Measurements from ENCODE around the gene CNTN2.

CNTN2 gene

GRCh38 chr1:204997591-204998355, 45.2 kb upstream of the CNTN2 start:
- no peak for TF ChIP-seq REST (IDR thresholded peaks at IDR 0.05; ENCODE audit: insufficient read depth in 1 of 2, low read depth in 2 of 2, low read length in 2 of 2)
- TF ChIP-seq POLR2AphosphoS5 (IDR thresholded peaks at IDR 0.05; ENCODE audit: low read depth, low read length), result no peak
- no peak for TF ChIP-seq TAF1 (IDR thresholded peaks at IDR 0.05; ENCODE audit: borderline replicate concordance, insufficient read depth, low read length)
- no peak for TF ChIP-seq FOXP2 (optimal IDR thresholded peaks at IDR 0.05; ENCODE audit: borderline replicate concordance, extremely low read depth, extremely low read length, insufficient read depth)
- no peak for TF ChIP-seq SIN3A (IDR thresholded peaks at IDR 0.05; ENCODE audit: borderline replicate concordance, insufficient read depth, low read length)

- no peak for TF ChIP-seq SIN3A (IDR thresholded peaks at IDR 0.05; ENCODE audit: borderline replicate concordance, insufficient read depth, low read length)
- no peak for TF ChIP-seq POLR2AphosphoS5 (IDR thresholded peaks at IDR 0.05; ENCODE audit: low read depth, low read length)
- no peak for TF ChIP-seq FOXP2 (optimal IDR thresholded peaks at IDR 0.05; ENCODE audit: borderline replicate concordance, extremely low read depth, extremely low read length, insufficient read depth)
- no peak for TF ChIP-seq TAF1 (IDR thresholded peaks at IDR 0.05; ENCODE audit: borderline replicate concordance, insufficient read depth, low read length)
- no peak for TF ChIP-seq REST (IDR thresholded peaks at IDR 0.05; ENCODE audit: insufficient read depth in 1 of 2, low read depth in 2 of 2, low read length in 2 of 2)
Measured at GRCh38 chr1:205001162-205001561, 41.9 kb upstream of the CNTN2 start.

DNA sequence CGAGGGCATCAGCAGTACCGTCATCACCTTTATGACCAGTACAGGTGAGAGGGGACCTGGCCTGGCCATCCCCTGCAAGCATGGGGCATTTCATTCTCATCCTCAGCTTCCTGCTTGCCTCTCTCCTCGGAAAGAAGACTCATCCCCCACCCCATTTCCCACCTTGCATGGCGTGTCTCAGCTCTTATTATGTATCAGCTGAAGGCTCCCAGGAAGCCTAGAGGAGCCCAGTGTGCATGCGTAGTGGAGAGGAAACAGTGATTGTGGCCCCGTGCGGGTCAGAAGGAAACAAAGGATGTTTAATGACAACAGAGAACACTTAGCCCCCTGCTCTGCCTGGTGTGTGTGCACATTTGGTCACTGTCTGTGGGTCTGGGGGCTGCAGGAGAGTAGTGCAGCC, 40.3 kb upstream of the CNTN2 start:
- TF ChIP-seq FOXP2 (optimal IDR thresholded peaks at IDR 0.05; ENCODE audit: borderline replicate concordance, extremely low read depth, extremely low read length, insufficient read depth), result no peak
- no peak for TF ChIP-seq POLR2AphosphoS5 (IDR thresholded peaks at IDR 0.05; ENCODE audit: low read depth, low read length)
- no peak for TF ChIP-seq SIN3A (IDR thresholded peaks at IDR 0.05; ENCODE audit: borderline replicate concordance, insufficient read depth, low read length)
- TF ChIP-seq TAF1 (IDR thresholded peaks at IDR 0.05; ENCODE audit: borderline replicate concordance, insufficient read depth, low read length), result no peak
- TF ChIP-seq REST (IDR thresholded peaks at IDR 0.05; ENCODE audit: insufficient read depth in 1 of 2, low read depth in 2 of 2, low read length in 2 of 2), result no peak

- TF ChIP-seq POLR2AphosphoS5 (IDR thresholded peaks at IDR 0.05; ENCODE audit: low read depth, low read length) (no peak), REST (IDR thresholded peaks at IDR 0.05; ENCODE audit: insufficient read depth in 1 of 2, low read depth in 2 of 2, low read length in 2 of 2) (no peak), TAF1 (IDR thresholded peaks at IDR 0.05; ENCODE audit: borderline replicate concordance, insufficient read depth, low read length) (no peak), FOXP2 (optimal IDR thresholded peaks at IDR 0.05; ENCODE audit: borderline replicate concordance, extremely low read depth, extremely low read length, insufficient read depth) (no peak), SIN3A (IDR thresholded peaks at IDR 0.05; ENCODE audit: borderline replicate concordance, insufficient read depth, low read length) (no peak)
Measured at GRCh38 chr1:205003358-205004131, 39.5 kb upstream of the CNTN2 start.
